Measurements from ENCODE around the gene ABR.

Gene ABR

DNA sequence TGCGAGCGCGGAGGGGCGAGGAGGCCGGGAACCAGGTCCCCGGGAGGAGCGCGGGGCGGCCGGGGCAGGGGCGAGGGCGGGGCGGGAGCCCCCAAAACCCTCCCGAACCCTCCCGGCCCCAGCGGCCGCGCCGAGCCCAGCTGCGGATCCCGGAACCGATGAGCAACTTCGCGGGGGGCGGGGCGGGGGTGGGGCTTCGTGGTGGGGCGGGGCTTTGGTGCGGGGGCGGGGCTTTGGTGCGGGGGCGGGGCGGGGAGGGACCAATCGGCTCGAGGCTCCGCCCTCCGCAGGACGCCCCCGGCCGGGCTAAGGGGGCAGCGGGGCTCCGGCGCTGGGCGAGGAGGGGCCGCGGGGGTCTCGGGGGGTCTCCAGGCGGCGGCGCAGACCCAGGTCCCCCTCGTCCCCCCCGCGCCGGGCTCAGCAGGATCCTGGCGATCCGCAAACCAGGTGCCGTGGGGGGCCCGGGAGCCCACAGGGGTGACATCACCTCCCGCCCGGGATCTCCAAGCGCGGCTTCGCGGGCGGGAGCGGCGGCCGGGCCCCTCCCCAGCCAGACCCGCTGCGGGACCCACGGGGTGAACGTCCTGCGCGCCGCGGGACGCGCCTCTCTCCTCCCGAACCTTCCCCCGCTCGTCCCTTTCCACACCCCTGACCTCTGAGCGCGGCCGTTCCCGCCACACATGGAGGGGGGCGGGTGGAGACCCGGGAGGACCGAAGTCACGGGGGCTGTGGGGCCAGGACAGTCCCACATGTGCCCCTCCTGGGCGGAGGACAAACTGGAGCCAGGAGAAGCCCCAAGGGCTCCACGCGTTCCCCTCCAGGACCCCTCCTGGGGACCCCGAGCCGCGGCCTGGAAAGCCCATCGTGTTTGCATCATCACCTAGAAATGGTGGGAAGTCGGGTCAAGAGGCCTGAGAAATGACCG is at the start of gene ABR:
Gene ABR (minus strand): TSS at position 164 of the 925 bp plus-strand sequence. CDS start 254 bp downstream, outside the sequence.
- no peak for DNase-seq

DNA sequence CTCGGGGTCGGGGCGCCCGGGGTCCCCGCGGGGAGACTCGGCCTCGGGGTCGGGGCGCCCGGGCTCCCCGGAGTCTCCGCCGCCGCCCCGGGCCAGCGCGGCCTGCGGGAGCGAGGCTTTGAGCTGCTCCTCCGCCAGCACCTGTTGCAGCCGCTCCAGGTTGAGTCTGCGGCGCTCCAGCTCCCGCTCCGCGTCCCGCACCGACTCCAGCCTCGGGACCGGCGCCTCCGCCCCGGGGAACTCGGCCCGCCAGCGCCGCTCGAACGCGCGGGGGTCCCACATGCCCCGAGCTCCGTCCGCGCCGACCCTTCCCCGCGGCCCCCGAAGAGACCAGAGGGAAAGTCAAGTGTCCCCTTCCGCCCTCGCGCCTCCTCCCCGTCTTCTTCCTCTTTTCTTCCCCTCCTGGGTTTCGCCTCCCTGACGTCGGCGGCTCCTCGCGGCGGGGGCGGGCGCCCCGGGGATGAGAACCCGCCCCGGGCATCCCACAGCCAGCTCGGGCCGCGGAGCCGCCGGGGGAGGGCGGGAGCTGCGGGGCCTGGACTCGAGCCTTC is 49.6 kb upstream of the ABR start:
- DNase-seq = no peak

DNA sequence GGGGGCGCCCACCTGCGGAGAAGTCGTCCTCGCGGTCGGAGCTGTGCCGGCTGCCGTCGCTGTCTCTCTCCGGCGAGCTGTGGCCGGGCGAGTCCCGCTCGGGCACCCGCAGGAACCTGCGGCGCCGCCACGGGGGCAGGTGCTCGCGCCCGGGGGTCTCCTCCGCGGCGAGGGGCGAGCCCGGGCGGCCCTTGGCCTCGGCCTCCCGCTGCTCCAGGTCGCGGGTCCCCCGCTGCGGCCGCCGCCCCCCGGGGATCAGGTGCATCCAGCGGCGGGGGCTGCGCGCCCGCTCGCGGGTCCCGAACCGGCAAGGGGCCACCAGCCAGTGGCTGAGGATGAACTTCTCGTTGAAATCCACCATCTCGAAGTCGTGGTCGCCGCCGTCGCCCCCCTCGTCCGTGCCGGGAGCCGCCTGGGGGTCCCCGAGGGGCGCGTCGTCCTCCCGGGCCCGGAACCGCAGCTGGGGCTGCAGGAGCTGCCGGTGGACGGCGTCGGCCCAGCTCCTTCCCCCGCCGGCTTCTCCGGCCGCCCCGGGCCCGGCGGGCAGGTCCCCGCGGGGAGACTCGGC is 49.1 kb upstream of the ABR start:
- no peak for DNase-seq

DNA sequence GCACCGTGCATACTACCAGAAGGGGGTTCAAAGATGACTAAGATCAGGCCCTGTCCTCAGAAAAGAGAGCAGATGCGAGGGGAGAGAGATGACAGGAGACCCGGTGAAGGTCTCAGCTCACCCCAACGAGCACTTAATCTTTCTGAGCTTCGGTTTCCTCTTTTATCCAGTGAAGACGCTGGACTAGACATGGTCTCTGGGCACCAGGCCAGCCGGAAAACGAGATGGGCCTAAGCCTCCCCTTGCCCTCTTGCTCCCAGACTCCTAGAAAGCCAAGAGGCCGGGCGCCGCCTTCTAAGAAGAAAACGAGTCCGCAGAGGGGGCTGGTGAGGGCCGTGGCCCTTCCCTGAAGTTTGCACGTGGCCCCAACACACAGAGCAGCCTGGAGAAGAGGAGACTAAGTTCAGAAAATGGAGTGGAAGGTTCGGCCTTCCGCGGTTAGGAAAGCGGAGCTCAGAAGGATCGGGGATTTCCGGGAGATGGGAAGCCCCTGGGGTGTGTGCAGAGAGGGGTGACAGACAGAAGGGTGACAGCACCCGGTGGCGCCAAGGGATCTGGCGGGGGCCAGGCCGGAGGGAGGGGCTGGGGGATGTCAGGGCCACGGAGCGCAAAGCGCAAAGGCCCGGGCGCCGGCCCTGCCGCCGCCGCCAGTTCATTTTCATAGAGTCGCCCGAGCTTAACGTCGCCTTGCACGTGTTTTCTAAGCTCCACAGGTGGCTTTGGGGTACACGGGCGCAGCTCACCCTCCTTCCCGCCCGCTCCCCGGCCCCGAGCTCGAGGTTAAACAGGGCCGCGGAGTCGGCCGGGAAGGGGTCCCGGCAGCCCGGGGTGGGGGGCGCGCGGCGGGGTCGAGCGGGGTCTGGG is 48.4 kb upstream of the ABR start:
- DNase-seq = no peak

DNA sequence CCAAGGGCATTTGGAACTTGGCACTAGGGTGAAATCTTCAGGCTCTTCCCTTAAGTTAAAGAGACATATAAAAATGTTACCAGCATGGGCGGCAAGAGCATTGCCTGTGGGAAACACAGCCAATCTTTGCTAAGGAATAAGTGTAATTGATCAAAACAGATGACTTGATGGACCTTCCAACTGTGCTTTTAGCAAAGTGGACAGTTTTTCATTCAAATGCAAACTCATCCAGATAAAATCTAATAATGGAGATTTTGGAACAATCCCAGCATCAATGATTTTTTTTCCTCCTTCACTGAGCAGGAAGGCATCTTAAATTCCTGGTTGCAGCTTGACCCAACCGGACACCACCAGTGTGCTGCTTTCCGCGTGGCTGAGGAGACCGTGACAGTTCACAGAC is 47.6 kb upstream of the ABR start:
- no peak for DNase-seq

DNA sequence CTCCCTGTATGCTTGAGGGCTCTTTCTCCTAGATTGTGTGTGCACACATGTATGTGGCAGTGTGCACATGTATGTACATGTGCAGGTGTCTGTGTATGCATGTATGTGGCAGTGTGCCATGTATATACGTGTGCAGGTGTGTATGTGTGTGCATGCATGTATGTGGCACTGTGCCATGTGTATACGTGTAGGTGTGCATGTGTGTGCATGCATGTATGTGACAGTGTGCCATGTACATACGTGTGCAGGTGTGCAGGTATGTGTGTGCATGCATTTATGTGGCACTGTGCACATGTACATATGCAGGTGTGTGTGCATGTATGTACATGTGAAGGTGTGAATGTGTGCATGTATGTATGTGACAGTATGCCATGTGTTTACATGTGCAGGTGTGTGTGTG is 46.5 kb upstream of the ABR start:
- DNase-seq = no peak

DNA sequence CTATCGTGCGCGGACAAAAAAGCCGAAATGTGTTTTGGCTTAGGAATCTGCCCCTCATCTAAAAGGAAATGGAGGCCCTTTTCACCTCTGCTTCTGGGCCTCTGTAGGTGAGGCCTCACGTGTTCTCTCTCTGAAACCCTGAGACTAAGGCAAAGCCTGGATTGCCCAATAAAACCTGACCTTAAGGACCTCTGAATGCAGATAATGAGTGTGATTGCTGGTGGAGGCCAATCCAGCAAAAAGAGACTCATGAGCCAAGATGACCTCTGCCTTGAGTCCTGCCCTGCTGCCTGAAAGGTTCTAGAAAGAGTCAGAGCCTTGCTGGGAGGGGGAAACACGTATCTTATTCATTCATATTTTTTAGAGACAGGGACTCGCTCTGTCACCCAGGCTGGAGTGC is 44.5 kb upstream of the ABR start:
- DNase-seq = no peak

DNA sequence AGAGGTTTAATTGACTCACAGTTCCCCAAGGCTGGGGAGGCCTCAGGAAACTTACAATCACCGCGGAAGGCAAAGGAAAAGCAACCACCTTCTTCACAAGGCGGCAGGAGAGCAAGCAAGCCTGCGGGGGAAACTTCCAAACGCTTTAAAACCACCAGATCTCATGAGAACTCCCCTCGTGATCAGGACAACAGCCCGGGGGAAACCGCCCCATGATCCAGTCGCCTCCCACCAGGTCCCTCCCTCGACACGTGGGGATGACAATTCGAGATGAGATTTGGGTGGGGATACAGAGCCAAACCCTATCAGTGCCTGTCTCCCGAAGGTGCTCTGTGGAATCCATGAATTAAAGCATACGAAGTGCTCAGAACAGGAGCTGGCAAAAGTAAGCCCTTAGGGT is 43.9 kb upstream of the ABR start:
- DNase-seq = no peak

DNA sequence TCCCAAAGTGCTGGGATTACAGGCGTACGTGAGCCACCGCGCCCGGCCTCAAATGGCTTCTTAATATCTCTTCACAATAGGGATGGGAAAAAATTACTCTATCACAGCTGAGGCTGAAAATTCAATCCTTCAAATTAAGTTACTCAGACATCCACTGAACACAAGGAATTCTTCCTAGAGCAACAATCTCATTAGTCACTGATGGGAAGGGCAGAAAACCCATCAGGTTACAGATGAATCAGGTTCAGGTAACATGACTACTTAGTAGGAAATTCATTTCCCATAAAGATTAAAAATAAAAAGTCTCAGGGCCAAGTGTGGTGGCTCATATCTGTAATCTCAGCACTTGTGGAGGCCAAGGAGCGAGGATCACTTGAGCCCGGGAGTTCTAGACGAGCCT is 42.5 kb upstream of the ABR start:
- no peak for DNase-seq

DNA sequence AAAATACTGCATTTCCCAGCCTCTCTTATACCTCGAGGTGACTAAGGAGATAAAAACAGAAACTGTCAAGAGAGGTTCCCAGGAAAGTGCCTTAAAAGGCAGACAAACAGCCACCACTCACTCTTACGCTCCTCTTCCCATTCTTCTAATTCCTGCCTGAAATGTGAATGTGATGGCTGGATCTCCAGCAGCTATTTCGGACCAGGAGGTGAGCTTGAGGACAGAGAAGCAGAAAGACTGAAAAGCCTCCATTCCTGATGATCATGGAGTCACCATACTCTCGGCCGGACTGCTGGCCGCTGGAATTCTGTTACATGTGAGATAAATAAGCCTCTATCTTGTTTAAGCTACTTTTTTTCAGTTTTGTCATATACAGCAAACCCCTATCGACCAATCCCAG is 41.4 kb upstream of the ABR start:
- DNase-seq = no peak

DNA sequence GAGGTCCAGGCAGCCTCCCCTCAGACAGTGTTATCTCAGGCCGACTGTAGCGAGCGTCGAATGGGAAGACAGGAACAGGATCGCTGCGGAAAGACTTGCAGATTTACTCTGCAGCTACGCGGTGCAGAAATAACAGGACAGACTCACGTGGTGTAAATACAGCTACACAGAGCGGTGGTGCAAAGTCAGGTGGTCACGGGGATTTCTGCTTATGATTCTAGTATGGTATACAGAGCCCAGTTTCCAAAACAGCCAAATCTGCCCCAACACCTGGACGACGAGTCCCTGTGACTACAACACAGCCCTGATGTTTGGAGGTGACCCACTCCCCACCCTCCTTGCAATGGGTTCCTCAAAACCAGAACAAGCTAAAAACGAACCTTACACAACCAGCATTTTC is 40.6 kb upstream of the ABR start:
- DNase-seq = no peak

DNA sequence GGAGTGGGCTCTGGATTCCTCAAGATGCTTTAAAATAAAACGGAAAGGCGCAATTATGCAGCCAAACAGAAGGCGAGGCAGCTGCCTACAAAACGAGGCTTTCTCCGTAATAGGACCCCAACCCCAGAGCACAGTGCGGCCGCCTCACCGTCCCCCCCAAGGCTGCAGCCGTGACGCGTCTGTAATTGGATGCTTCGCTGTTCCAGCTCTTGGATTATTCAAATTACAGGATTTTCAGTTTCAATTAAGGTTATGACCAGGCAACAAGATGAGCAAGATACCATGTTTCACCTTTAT is 37.3 kb upstream of the ABR start:
- no peak for DNase-seq

DNA sequence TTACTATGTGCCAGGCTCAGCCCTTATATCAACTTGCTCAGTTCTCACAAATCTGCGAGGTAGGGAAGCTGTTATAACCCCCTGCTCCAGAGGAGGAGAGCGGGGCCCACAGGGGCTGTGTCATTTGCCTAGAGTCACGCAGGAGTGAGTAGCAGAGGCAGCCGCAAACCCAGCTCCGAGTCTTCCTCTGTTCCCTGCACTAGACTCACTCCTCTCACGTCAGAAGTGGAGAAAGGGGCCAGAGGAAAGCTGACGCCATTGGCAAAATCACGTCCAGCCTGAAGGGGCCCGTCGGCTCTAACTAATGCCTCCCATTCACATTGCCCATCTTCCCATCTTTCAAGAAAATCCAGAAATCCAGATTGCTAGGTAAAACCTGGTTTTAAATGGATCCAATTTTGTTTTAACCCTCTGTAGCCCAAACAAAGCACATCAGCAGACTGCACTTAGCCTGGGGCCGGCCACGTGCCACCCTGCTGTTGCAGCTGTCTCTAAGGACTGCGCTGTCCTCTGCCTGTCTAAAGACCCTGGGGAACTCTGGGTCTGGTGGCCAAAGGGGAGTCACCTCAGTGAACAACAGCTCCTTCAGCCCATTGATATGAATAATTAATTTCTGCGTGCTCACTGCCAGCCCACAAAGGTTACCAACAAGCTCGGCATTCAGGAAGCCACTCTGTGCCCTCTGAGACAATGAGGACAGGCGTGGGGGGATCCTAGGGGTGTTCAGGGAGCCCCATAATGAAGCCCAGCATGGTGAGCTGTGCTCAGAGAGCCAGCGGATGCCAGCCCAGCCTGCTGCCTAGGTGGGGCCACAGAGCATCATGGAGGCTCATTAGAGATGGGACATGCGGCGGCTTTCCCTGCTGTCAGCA is 36.7 kb upstream of the ABR start:
- no peak for DNase-seq

DNA sequence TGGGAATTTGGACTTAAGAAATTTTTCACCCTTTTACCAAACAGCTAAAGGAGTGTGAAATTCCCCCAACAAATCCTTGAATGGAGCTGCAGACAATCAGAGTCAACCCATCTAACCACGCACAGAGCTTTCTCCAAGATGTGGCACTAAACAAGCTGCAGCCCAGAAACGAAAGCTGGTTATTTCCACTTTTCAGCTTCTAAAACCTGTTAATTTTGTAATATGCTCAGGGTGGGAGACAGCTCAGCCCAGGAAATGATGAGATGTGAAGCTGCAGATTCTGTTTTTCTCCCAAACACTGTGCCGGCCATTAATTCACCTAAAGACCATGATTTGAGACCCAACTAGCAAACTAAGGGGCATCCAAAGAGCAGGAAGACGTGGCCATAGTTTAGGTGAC is 33.2 kb upstream of the ABR start:
- no peak for DNase-seq

DNA sequence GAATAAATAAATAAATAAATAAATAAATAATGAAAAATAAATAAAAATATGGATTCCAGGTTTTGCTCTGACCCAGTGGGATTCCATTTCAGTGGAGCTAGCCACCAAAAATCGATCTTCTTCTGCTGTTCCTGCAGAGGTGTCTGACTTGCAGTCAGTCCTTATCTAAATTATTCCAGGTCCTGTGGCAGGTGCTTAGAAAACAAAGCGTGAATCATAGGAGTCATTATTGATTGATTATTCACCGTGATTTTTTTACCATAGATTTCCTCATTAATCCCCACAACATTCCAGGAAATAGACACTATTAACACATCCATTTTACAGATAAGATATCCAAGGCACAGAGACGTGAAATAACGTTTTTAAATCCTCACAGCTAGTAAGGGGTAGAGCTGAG is 31.5 kb upstream of the ABR start:
- DNase-seq = no peak

DNA sequence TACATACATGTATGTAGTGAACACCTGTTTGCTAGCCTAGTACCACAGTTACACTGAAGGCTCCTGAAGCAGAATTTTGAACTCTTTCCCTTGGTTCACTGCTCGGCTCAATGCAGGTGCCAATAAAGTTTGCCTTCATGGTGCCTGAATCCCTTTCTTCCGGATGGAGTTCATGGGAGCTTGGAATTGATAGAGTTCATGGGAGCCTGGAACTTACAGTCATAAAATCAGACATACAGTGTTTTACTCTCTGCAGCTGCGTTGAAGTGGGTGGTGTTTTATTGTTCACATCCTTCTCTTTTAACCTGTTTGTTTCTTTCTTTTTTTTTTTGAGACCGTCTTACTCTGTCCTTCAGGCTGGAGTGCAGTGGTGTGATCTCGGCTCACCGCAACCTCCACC is 29.2 kb upstream of the ABR start:
- no peak for DNase-seq

DNA sequence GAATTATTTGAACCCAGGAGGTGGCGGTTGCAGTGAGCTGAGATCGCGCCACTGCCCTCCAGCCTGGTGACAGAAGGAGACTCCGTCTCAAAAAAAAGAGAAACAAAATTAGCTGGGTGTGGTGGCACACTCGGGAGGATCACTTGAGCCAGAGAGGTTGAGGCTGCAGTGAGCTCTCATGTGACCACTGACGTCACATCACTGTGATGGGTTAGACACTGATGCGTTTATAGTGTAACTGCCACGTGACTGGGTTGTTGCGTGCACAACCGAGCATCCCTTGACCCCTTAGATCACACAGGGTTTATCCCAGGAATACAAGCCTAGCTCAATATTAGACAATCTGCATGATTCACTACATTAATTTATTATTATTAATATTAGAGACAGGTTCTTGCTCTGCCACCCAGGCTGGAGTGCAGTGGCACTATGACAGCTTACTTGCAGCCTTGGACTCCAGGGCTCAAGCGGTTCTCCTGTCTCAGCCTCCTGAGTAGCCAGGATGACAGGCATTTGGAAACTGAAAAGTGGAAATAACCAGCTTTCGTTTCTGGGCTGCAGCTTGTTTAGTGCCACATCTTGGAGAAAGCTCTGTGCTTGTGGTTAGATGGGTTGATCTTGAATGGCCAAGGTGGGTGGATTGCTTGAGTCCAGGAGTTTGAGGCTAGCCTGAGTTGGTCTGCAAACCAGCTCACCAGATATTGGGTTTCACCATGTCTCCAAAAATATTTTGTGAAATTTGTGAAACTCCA is 26.4 kb upstream of the ABR start:
- DNase-seq = no peak

DNA sequence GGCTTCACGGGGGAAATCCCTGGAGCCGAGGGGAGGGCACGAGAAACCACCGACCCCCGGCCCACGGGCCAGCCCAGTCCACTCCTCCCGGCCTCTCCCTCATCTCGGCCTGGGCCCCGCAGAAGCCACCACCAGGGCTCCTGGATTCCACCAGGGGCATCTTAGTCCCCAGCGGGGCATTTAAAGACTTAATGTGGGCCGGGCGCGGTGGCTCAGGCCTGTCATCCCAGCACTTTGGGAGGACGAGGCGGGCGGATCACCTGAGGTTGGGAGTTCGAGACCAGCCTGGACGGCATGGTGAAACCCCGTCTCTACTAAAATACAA is 24.1 kb upstream of the ABR start:
- DNase-seq = no peak

DNA sequence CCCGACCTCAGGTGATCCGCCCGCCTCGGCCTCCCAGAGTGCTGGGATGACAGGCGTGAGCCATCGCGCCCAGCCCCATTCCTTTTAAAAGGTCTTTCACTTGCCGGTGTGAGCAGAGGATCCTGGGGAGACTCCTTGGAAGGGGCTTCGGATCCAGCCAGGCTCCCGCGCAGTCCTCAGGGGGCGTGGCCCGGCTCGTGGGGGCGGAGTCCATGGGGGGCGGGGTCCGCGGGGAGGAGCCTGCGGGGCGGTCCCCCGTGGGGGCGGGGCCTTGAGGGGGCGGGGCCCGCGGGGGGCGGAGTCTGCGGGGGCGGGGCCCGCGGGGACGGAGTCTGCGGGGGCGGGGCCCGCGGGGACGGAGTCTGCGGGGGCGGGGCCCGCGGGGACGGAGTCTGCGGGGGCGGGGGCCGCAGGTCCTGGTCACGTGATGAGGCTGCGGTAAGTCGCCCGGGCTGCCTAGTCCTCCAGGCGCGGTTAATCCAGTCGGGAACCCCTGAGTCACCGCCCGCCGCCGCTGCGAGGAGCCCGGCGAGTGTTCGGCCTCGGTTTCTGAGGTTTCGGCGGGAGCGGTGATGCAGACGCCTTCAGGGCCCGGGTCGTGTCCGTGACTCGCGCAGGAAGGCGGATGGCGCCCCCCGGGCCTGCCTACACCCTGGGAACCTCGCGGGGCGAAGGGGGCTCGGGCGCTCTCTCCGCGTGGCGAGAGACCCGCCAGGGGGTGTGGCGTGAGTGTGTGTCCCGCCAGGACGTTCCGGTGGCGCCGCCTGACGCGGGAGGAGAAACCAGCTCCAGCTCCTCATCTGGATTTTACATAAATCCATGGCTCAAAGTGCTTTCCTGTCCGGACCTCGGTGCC is 23.6 kb upstream of the ABR start:
- DNase-seq = no peak

DNA sequence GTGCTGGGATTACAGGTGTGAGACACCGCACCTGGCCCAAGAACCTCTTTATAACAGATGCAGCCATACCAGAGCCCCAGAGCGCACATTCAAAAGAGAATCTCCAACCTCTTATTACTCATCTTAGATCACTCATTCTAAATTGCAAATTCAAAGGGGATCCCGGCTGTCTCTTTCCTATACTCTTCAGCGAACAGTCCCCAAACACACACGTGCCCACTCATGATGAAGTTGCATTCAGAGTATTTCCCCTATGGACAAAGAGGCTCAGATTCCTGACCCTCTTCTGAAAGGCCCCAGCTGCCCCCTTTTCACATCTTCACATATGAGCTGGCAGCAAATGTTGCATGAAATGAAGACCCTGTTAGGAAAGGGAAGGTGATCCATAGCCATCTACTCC is 22.5 kb upstream of the ABR start:
- DNase-seq = no peak

DNA sequence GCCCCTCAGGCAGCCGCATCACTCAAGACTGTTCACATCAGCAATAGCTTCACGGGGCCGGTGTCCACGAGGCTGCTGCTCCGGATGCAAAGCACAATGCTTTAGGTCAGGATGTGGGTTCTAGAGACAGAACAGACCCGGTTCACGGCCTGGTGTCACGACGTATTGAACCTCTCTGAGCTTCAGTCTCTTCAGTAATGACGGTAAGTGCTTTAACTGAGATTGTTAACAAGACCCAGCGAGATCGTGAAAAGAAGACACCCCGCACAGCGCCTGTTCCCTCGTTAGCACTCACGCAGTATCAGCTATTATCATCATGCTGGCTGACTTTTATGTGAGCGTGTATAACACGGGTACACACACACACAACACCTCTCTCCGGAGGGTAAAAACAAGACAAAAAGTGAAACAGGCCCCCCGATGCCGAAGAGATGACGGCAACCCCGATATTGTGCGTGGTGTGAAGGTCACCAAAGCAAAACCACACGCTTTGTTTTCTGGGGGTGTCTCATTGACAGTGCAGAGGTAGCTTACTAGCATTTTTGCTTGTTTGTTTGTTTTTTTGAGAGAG is 21.4 kb upstream of the ABR start:
- no peak for DNase-seq
